ENCODE measurements around the gene GBE1.
"Not testable (repeated sequence)": the region's sequence is repeated elsewhere in the genome, so short reads cannot be mapped to it uniquely, and the experiment has no call there.

GBE1 gene

GRCh38 chr3:81760924-81761903, at the start of gene GBE1:
GBE1 (minus strand) TSS chr3:81761645; CDS start chr3:81761517, 128 bp downstream.
- DNase-seq = peak; percentile 59

- DNase-seq = no peak
These were observed 47.5 kb upstream of the GBE1 start for GRCh38 chr3:81808900-81809299.

GRCh38 chr3:81799403-81799802, 38.0 kb upstream of the GBE1 start:
- no peak for DNase-seq

GRCh38 chr3:81793410-81793809, 32.0 kb upstream of the GBE1 start:
- DNase-seq = no peak

- DNase-seq = no peak
These were observed 28.7 kb upstream of the GBE1 start for GRCh38 chr3:81790117-81790516.

- DNase-seq = no peak
These were observed 28.2 kb upstream of the GBE1 start for GRCh38 chr3:81789691-81790090.

- DNase-seq = no peak
These were observed 27.2 kb upstream of the GBE1 start for GRCh38 chr3:81788610-81789009.

- no peak for DNase-seq
These were observed 26.6 kb upstream of the GBE1 start for GRCh38 chr3:81788044-81788443.

- DNase-seq = no peak
These were observed 21.1 kb upstream of the GBE1 start for GRCh38 chr3:81782585-81782984.

GRCh38 chr3:81778678-81779182, 17.3 kb upstream of the GBE1 start:
- no peak for DNase-seq

- DNase-seq = no peak
These were observed 15.2 kb upstream of the GBE1 start for GRCh38 chr3:81776643-81777042.

- no peak for DNase-seq
These were observed 9.3 kb upstream of the GBE1 start for GRCh38 chr3:81770710-81771109.

GRCh38 chr3:81769299-81769698, 7.9 kb upstream of the GBE1 start:
- DNase-seq = no peak

GRCh38 chr3:81767250-81767859, 5.9 kb upstream of the GBE1 start:
- not testable (repeated sequence) for DNase-seq

- DNase-seq = no peak
These were observed 4.0 kb upstream of the GBE1 start for GRCh38 chr3:81765400-81765799.

- no peak for DNase-seq
These were observed 3.2 kb upstream of the GBE1 start for GRCh38 chr3:81764665-81765064.

GRCh38 chr3:81764002-81764401, 2.6 kb upstream of the GBE1 start:
- DNase-seq = no peak

GRCh38 chr3:81763001-81763400, 1.6 kb upstream of the GBE1 start:
- DNase-seq = no peak

GRCh38 chr3:81761904-81762580, 597 bp upstream of the GBE1 start:
- DNase-seq = no peak

- no peak for DNase-seq
These were observed 1.2 kb downstream of the GBE1 start for GRCh38 chr3:81760215-81760614.

GRCh38 chr3:81758771-81759170, 2.7 kb downstream of the GBE1 start:
- not testable (repeated sequence) for DNase-seq

- DNase-seq = no peak
These were observed 3.2 kb downstream of the GBE1 start for GRCh38 chr3:81758275-81758674.

GRCh38 chr3:81753416-81754027, 7.9 kb downstream of the GBE1 start:
- DNase-seq = no peak

Measured in NCI-H524 treated with DMSO at 0.1 percent for 48 hours (cell line).